B cell (primary cell): ENCODE results near the gene CACNB4. TPM values are rescaled to one million over a fixed set of nuclear protein-coding genes. Genes with fewer than 3 reads are reported as not detected.

Experiments
- ATAC-seq: fragments of 200-7000 bp; cut with Tn5 transposase; one replicate; pipeline ENCODE4 v1.10.0; 2021; ENCODE audit warnings: low read depth, mild to moderate bottlenecking, moderate number of reproducible peaks, moderate library complexity
- CTCF ChIA-PET: fragments of 350-600 bp; sonication (Branson Sonifier 250); formaldehyde crosslinking; loops from one replicate; lab custom pipeline; 2021; ENCODE audit warnings: antibody characterized with exemption, inconsistent platforms; lab: Charles Lee
- POLR2A ChIA-PET: fragments of 350-600 bp; sonication (Branson Sonifier 250); formaldehyde crosslinking; loops from one replicate; lab custom pipeline; 2021; ENCODE audit warnings: antibody characterized with exemption; lab: Charles Lee
- DNase-seq: peaks from one replicate; pipeline ENCODE4 v3.0.0; 2013
- H2AFZ ChIP-seq: 2 replicates; pipeline ENCODE4 v1.6.1; 2012; ENCODE audit warnings: mild to moderate bottlenecking, low read depth, low read length; ENCODE audit not compliant: insufficient read depth, poor library complexity, severe bottlenecking
- H3K27ac ChIP-seq, 2 donors: 1 replicate in 1 of 2; 2 replicates in 1 of 2; pipeline ENCODE4 v1.5.1; 2012 to 2013; ENCODE audit warnings: low read length in 2 of 2, mild to moderate bottlenecking in 2 of 2, moderate library complexity in 1 of 2
- H3K27me3 ChIP-seq, 4 experiments: fragments of 200-600 bp in 1 of 4; sonication (generic) in 1 of 4; replicated peaks in 1 of 4; 1 replicate in 2 of 4; 2 replicates in 2 of 4; pipeline versions ENCODE4 v1.6.1 to v1.7.0; 2013 to 2016; ENCODE audit warnings: low read length in 3 of 4, mild to moderate bottlenecking in 2 of 4, mixed read lengths in 1 of 4, moderate library complexity in 1 of 4; ENCODE audit not compliant: insufficient read depth in 4 of 4, control insufficient read depth in 3 of 4; ENCODE audit errors: control extremely low read depth in 1 of 4
- H3K36me3 ChIP-seq, 2 experiments: replicated peaks in 1 of 2; 1 replicate in 1 of 2; 2 replicates in 1 of 2; pipeline versions ENCODE4 v1.6.1 to v1.7.1; 2013; ENCODE audit warnings: low read length in 1 of 2; ENCODE audit not compliant: insufficient read depth in 2 of 2, control insufficient read depth in 1 of 2; ENCODE audit errors: control extremely low read depth in 1 of 2, extremely low read depth in 1 of 2
- H3K4me1 ChIP-seq, 2 donors: fragments of 200-600 bp in 1 of 2; sonication (generic) in 1 of 2; 1 replicate in 1 of 2; 2 replicates in 1 of 2; pipeline versions ENCODE4 v1.5.1 to v1.6.1; 2013 to 2017; ENCODE audit warnings: low read length in 2 of 2; ENCODE audit not compliant: control insufficient read depth in 2 of 2, insufficient read depth in 2 of 2
- H3K4me2 ChIP-seq: replicated peaks from 2 replicates; pipeline ENCODE3; 2012; ENCODE audit warnings: mild to moderate bottlenecking, low read depth, low read length; ENCODE audit not compliant: poor library complexity, severe bottlenecking
- H3K4me3 ChIP-seq, 5 experiments: fragments of 200-600 bp in 1 of 5; sonication (generic) in 1 of 5; 1 replicate in 3 of 5; 2 replicates in 2 of 5; pipeline versions ENCODE4 v1.5.1 to v1.7.0; 2011 to 2016; ENCODE audit warnings: low read length in 4 of 5, mild to moderate bottlenecking in 4 of 5, low read depth in 2 of 5, control low read depth in 1 of 5, moderate library complexity in 1 of 5; ENCODE audit not compliant: insufficient read depth in 1 of 5; ENCODE audit errors: control extremely low read depth in 1 of 5, extremely low read depth in 1 of 5
- H3K79me2 ChIP-seq: fragments of 200-600 bp; sonication (generic); one replicate; pipeline ENCODE4 v1.6.0; 2016; ENCODE audit warnings: low read length; ENCODE audit not compliant: control insufficient read depth, insufficient read depth
- H3K9ac ChIP-seq: fragments of 200-600 bp; sonication (generic); 2 replicates; pipeline ENCODE4 v1.6.1; 2017; ENCODE audit warnings: mild to moderate bottlenecking, low read length, moderate library complexity
- H3K9me3 ChIP-seq, 3 donors: one replicate each; pipeline versions ENCODE4 v1.6.1 to v1.7.1; 2013; ENCODE audit warnings: low read length in 2 of 3; ENCODE audit not compliant: control insufficient read depth in 2 of 3, insufficient read depth in 1 of 3; ENCODE audit errors: control extremely low read depth in 1 of 3
- H4K20me1 ChIP-seq: 2 replicates; pipeline ENCODE4 v1.6.0; 2012; ENCODE audit warnings: mild to moderate bottlenecking, low read length; ENCODE audit not compliant: insufficient read depth, control insufficient read depth, poor library complexity, severe bottlenecking
- H3K27ac Mint-ChIP-seq: one replicate; pipeline ENCODE4 v1.8.0; 2021; ENCODE audit warnings: mixed read lengths
- H3K27me3 Mint-ChIP-seq: one replicate; pipeline ENCODE4 v1.8.0; 2021; ENCODE audit warnings: mixed read lengths
- H3K4me1 Mint-ChIP-seq: one replicate; pipeline ENCODE4 v1.8.0; 2021; ENCODE audit warnings: mixed read lengths
- H3K4me3 Mint-ChIP-seq: one replicate; pipeline ENCODE4 v1.8.0; 2021; ENCODE audit warnings: mixed read lengths
- H3K9me3 Mint-ChIP-seq: one replicate; pipeline ENCODE4 v1.8.0; 2022; ENCODE audit warnings: mixed read lengths; ENCODE audit not compliant: insufficient read depth
- EZH2 ChIP-seq: IDR thresholded peaks from 2 replicates; pipeline ENCODE4 v1.6.1; 2012; ENCODE audit warnings: borderline replicate concordance, low read depth, mild to moderate bottlenecking, moderate library complexity, low read length; ENCODE audit not compliant: insufficient read depth, poor library complexity, severe bottlenecking
- WGBS: methylation state at CpG from one replicate; pipeline ENCODE4 v1.1.5; 2013; ENCODE audit warnings: missing lambda C conversion rate; ENCODE audit not compliant: insufficient coverage; 5-methylcytosine and 5-hydroxymethylcytosine counted together
- intact Hi-C: fragments of 100-400 bp; cut with micrococcal nuclease; formaldehyde crosslinking; loops from one replicate; pipeline ENCODE4 v1.10.0; 2022
- polyA plus RNA-seq: library from polyadenylated mRNA; depleted of rRNA; stranded (reverse); fragments of >200 nt; gene quantifications from 2 replicates; pipeline ENCODE4 v1.2.3, GENCODE V29; 2012
- total RNA-seq, 2 donors: library from RNA; stranded (reverse); fragments of 120-200 nt in 1 of 2; gene quantifications; 1 replicate in 1 of 2; 2 replicates in 1 of 2; pipeline versions ENCODE4 v1.2.3 to v1.2.4, GENCODE V29; 2013 to 2022
- TF ChIP-seq, protein P1 (sequence below): fragments of 200-600 bp; IDR thresholded peaks from one replicate; pipeline ENCODE4 v1.8.0; 2022; ENCODE audit warnings: antibody characterized with exemption, mild to moderate bottlenecking

Gene CACNB4
- total and polyA plus RNA-seq, 2 donors (not counting 1 experiment from before 2014, with no cell fraction given): 0.12 to 1.4 TPM

GRCh38 chr2:152086231-152086630 is 12.6 kb downstream of the CACNB4 start:
- Histone ChIP-seq H3K9ac (no peak overlapping the region), H3K36me3 (no peaks in the 10 kb centered on the region), H3K4me2 (no peak overlapping the region), H3K27me3 (no peaks in the 10 kb centered on the region), H2AFZ (no peak overlapping the region), H3K27ac (no peak overlapping the region), H3K79me2 (no peaks in the 10 kb centered on the region), H4K20me1 (no peaks in the 10 kb centered on the region), H3K4me3 (no peak overlapping the region), H3K4me1 (no peaks in the 10 kb centered on the region), H3K9me3 (no peaks in the 10 kb centered on the region)
- WGBS: no CpG with 5 or more reads among the region's 2 CpGs
- intact Hi-C loops: no loop called here
- no peaks in the 10 kb centered on the region for H3K4me1 Mint-ChIP-seq
- H3K27me3 Mint-ChIP-seq: no peaks in the 10 kb centered on the region
- TF ChIP-seq, protein P1, sequence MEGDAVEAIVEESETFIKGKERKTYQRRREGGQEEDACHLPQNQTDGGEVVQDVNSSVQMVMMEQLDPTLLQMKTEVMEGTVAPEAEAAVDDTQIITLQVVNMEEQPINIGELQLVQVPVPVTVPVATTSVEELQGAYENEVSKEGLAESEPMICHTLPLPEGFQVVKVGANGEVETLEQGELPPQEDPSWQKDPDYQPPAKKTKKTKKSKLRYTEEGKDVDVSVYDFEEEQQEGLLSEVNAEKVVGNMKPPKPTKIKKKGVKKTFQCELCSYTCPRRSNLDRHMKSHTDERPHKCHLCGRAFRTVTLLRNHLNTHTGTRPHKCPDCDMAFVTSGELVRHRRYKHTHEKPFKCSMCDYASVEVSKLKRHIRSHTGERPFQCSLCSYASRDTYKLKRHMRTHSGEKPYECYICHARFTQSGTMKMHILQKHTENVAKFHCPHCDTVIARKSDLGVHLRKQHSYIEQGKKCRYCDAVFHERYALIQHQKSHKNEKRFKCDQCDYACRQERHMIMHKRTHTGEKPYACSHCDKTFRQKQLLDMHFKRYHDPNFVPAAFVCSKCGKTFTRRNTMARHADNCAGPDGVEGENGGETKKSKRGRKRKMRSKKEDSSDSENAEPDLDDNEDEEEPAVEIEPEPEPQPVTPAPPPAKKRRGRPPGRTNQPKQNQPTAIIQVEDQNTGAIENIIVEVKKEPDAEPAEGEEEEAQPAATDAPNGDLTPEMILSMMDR: no peak
- TF ChIP-seq EZH2: no peak
- H3K4me3 Mint-ChIP-seq: no peak overlapping the region
- ATAC-seq (no peak), DNase-seq (no peak)
- H3K9me3 Mint-ChIP-seq: no peaks in the 10 kb centered on the region
- CTCF ChIA-PET: no interaction called here
- no peak overlapping the region for H3K27ac Mint-ChIP-seq
- POLR2A ChIA-PET: no interaction called here

- intact Hi-C loops: no loop called here
- ChIA-PET POLR2A (no interaction called here), CTCF (no interaction called here)
- 91% methylated on average over 6 of the region's 6 CpGs for WGBS
- no peaks in the 10 kb centered on the region for H3K4me1 ChIP-seq
- no peak overlapping the region for H3K27ac Mint-ChIP-seq
- ATAC-seq (no peak), DNase-seq (no peak)
- no peaks in the 10 kb centered on the region for H3K4me1 Mint-ChIP-seq
- no peak overlapping the region for H2AFZ ChIP-seq
- H3K4me3 ChIP-seq: no peak overlapping the region
- no peaks in the 10 kb centered on the region for H4K20me1 ChIP-seq
- H3K9ac ChIP-seq: no peak overlapping the region
- no peaks in the 10 kb centered on the region for H3K36me3 ChIP-seq
- H3K9me3 Mint-ChIP-seq: no peaks in the 10 kb centered on the region
- no peak for TF ChIP-seq EZH2
- TF ChIP-seq, protein P1: no peak
- H3K9me3 ChIP-seq: no peaks in the 10 kb centered on the region
- H3K27me3 Mint-ChIP-seq: no peaks in the 10 kb centered on the region
- no peak overlapping the region for H3K4me2 ChIP-seq
- no peaks in the 10 kb centered on the region for H3K79me2 ChIP-seq
- no peaks in the 10 kb centered on the region for H3K27me3 ChIP-seq
- no peak overlapping the region for H3K4me3 Mint-ChIP-seq
- no peak overlapping the region for H3K27ac ChIP-seq
These were observed 14.8 kb downstream of the CACNB4 start for GRCh38 chr2:152084076-152084475.
